GM10266 (cell line): Measurements from ENCODE around the gene ETV6.
A peak's percentile ranks its signal among the peaks of the same experiment; 100 is the strongest.

ENCODE experiments used
- DNase-seq: peaks from one replicate; pipeline ENCODE4 v3.0.0; 2012; ENCODE audit errors: extremely low spot score
- TF ChIP-seq, protein P1 (sequence below): IDR thresholded peaks from 2 replicates; pipeline ENCODE4 v1.5.1; 2012; ENCODE audit warnings: mild to moderate bottlenecking, low read depth; ENCODE audit not compliant: control insufficient read depth, insufficient read depth; ENCODE audit errors: missing control alignments

The ETV6 gene

DNA sequence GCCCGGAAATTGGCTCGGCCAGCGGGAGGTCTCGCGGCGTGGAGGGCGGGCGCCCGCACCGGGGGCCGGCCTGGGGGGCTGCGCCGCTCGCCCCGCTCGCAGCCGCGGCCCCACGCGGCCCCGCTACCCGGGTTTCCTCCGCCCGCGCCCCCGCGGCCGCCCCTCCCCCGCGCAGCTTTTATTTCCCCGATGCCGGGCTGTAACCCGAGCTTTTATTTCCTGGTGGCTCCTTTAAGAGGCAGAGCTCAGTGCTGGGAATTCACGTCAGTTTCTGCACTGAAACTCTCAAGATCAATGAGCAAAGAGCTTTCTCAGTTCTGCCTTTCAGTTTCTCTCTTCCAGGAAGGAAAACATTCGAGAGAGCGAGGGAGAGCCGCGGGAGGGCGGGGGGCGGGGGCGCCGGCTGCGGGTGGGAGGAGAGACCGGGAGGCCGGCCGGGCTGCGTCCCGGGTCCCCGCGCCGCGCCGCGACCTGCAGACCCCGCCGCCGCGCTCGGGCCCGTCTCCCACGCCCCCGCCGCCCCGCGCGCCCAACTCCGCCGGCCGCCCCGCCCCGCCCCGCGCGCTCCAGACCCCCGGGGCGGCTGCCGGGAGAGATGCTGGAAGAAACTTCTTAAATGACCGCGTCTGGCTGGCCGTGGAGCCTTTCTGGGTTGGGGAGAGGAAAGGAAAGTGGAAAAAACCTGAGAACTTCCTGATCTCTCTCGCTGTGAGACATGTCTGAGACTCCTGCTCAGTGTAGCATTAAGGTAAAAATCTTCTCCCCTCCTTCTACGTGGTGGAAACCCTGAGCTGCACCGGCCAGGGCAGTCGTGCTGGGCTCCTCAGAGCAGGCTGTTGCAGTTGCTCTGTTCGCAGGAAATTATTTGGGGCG is at the start of gene ETV6:
ETV6 (plus strand) TSS at position 262 of the 873 bp plus-strand sequence; CDS start at position 716, 454 bp downstream.
- TF ChIP-seq, protein P1, sequence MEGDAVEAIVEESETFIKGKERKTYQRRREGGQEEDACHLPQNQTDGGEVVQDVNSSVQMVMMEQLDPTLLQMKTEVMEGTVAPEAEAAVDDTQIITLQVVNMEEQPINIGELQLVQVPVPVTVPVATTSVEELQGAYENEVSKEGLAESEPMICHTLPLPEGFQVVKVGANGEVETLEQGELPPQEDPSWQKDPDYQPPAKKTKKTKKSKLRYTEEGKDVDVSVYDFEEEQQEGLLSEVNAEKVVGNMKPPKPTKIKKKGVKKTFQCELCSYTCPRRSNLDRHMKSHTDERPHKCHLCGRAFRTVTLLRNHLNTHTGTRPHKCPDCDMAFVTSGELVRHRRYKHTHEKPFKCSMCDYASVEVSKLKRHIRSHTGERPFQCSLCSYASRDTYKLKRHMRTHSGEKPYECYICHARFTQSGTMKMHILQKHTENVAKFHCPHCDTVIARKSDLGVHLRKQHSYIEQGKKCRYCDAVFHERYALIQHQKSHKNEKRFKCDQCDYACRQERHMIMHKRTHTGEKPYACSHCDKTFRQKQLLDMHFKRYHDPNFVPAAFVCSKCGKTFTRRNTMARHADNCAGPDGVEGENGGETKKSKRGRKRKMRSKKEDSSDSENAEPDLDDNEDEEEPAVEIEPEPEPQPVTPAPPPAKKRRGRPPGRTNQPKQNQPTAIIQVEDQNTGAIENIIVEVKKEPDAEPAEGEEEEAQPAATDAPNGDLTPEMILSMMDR = no peak
- DNase-seq = peak; percentile 92

DNA sequence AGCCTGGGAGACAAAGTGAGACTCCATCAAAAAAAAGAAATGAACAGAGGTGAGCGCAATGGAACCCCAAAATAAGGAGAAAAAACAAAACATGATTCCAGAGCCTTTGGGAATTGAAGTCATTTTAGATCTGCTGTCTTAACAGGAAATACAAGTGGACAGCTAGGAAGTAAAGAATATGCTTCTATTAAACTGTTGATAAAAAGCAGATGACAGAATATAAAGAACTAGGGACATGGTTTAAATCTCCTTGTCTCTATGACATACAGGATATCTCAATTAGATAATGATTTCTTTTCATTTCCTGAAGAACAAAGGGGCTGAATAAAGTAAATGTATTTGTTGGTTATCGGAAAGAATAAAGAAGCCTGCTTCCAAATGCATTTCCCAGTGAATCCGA is 49.3 kb upstream of the ETV6 start:
- TF ChIP-seq, protein P1 = no peak
- no peak for DNase-seq

DNA sequence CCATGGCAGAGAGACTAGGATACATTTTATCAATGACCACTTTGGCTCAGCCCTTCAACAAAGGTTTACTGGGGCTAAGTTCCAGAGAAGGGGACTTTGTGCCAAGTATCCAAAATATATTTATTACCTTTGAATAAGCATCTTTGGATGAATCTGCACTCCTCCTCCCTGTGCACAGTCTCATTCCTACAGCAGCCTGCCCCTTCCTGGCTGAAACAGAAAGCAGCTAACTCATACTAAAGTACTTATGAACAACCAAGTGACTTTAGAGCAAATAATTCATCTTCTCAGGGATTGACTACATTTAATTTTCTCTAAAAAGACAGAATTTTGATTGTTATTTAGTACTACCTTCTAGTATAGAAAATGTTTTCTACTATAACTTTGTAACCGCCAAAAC is 47.8 kb upstream of the ETV6 start:
- TF ChIP-seq, protein P1 = no peak
- DNase-seq = no peak

DNA sequence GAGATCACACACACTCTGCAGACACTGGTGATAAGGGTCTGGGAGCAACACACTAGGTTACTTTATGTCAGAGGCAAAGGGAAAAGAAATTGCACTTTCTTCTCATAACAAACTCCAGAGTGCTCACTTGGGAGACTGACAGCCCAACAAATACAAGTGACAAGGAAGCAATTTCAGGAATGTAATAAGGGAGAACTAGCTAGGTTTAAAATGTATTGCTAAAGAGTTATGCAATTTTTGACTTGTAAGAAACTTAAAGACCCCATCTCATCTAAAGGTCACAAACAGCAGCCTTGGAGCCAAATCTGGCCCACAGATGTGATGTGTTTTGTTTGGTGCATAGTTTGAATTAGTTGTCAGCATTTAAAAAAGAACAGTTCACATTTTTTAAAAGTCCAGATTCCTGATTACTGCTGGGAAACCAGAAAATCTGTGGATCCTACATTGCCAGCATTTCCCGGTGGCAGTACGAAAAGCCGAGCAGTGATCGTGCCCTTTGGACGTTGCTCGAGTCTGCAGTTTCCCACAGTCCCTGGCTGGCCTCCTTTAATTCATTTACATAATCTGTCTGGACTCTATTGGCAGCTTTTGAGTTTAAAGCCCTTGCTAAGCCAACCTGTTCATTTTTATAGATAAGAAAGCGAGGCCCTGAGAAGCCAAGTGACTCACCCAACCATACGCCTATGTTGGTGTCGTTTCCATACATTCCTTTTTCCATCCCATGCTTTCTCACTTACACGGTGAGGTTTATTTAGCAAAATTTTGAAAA is 42.0 kb upstream of the ETV6 start:
- no peak for DNase-seq
- TF ChIP-seq, protein P1 = no peak

DNA sequence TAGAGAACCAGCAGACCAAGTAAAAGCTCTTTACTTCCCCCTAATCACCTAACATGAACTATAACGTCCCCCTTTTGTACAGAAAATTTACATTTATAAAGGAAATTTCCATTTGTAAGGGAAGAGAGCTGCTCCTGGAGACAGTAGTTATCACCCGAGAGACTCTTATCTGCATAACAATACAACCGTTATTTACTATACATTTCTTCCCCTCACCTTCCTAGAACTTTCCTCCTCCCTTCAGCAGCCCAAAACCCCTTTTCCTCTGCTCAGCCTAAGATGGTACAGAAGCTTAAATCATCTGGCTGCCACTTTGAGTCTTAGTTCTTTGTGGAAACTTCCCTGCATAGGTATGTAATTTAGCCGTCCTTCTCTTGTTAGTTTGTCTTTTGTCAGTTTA is 40.4 kb upstream of the ETV6 start:
- DNase-seq = no peak
- TF ChIP-seq, protein P1 = no peak

DNA sequence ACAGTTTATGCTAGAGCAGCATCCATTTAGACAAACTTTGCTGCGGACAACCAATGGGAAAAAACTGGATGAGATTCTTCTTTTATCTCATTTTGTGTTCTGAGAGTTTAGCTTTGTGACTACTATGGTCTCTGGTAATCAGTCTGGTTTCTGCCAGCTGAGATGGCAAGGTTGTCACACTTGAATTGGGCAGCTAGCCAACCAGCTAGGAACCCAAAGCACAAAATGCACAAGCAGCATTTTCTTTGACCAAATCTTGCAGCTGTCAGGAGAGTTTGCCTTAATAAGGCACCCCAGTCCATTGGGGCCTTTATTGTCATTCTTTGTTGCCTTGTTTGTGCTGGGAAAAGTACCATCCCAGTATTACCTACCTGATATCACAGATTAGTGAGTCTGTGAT is 34.0 kb upstream of the ETV6 start:
- DNase-seq = no peak
- TF ChIP-seq, protein P1 = no peak
